HL-60/S4 (cell line): Measurements from ENCODE around the gene FUT6.
"Not testable (repeated sequence)": the region's sequence is repeated elsewhere in the genome, so short reads cannot be mapped to it uniquely, and the experiment has no call there.

Experiments
- in situ Hi-C: fragments of 300-500 bp; cut with MboI; formaldehyde crosslinking; loops from 2 replicates; pipeline ENCODE4 v1.14.3; 2022; ENCODE audit warnings: low sequenced_read_pairs

Gene FUT6

GRCh38 chr19:5788422-5788821, 51.1 kb downstream of the FUT6 start:
- in situ Hi-C loops, result no loop called here

DNA sequence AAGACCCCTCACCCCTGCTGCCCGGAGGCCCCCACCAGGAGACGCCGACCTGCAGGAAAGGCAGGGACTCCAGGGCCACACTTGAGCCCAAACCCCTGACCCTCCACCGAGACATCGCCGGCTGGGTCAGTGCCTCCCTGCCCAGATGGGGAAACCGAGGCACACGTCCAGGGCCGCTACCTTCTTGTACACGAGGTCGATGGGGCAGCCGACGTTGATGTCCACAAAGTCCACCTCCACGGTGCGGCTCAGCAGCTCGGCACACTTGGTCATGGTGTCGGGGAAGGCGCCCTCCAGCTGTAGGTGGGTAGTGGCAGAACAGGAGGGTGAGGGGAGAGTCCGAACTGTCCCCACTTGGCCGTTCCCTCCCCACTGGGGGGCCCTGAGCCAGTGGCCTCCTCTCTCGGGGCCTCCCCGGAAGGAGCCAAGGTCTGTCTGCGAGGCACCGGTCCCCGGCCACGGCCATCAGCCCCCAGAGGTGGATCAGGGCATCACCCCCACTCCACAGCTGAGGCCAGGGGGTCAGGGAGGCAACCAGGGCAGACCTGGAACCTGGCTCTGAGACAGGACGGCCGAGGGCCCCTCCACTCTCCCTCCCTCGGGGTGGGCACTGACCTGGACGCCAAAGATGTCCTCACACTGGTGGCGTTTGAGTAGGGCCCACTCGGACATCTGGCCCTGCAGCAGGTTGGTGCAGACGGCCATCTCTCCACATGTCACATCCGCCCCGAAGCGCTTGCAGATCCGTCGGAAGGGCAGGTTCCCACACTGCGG, 51.9 kb downstream of the FUT6 start:
- in situ Hi-C loops, result no loop called here

DNA sequence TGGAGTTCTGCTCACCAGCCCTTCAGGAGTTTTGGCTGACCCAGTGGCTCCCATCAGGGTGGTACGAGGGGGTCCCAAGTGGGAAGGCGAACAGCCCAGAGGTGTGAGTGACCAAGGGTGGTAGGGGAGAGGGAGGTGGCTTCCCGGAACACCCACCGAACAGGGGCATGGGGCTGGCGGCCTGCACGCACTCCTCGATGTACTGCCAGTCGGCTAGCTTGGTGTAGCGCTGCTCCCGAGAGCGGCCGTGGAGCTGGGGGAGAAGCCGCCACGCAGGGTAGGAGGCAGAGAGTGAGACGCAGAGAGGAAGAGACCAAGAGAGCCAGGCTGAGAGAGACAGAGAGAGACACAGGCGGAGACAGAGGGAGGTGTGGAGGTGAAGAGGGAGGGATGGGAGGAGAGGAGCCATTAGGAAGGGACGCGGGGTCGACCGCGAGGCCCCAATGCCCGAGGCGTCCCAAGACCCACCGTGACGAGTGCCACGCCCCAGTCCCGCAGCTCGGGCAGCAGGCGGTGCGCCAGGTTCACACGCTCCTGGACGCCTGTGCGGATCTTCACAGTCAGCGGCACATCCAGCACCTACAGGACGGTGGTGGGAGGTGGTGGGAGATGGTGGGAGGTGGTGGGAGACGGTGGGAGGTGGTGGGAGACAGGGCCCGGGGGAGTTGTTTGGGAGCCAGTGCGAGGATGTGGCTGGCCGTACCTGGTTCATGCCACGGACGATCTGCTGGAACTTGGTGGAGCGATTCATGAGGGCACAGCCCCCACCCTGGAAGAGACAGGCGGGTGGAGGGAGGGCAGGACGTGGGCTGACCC, 52.7 kb downstream of the FUT6 start:
- in situ Hi-C loops, result no loop called here

DNA sequence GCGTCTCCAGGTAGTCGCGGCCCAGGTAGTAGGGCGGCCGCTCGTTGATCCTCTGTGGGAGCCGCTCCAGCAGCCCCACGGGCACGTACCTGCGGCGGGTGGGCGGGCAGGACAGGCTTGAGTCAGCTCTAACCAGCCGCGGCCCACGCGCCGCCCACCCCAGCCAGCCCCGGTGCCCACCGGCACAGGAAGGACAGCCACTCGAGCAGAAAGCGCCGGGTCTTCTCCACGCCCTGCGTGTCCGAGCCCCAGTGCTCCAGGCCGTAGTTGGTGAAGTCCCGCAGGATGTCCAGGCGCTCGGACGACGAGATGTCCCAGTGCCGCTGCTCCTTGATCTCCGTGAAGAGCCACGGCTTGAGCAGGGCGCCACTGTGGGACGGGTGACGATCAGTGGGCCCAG, 54.1 kb downstream of the FUT6 start:
- in situ Hi-C loops, result no loop called here

DNA sequence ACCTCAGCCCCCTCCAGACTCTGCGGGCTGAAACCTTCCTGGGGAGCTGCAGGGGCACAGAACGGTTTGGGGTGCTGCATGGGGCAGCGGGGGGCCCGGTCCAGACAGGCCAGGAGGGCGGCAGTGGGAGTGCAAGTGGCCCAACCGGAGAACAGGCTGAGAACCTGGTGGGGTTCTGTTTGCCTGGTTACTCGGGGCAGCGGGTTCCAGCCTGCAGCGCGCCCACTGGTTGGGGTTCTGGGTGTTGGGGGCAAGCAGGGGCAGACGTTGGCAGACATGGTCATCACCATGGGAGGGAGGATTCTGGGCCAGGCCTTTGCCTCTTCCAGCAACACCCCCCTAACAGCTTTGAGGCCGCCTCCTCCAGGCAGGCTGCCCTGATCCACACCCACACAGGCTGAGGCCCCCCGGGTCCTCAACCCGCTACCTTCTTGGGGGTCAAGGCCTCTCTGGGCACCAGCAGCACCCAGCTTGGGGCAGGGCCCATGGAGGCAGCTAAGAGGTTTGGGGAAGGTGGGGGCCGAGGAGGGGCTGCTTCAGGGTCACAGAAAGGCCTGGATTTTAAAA, 54.8 kb downstream of the FUT6 start, which contains the start of gene PRR22:
Gene PRR22 (minus strand): TSS at position 166 of the 567 bp plus-strand sequence. CDS start 86 bp downstream, at position 80.
- in situ Hi-C loops, result no loop called here

DNA sequence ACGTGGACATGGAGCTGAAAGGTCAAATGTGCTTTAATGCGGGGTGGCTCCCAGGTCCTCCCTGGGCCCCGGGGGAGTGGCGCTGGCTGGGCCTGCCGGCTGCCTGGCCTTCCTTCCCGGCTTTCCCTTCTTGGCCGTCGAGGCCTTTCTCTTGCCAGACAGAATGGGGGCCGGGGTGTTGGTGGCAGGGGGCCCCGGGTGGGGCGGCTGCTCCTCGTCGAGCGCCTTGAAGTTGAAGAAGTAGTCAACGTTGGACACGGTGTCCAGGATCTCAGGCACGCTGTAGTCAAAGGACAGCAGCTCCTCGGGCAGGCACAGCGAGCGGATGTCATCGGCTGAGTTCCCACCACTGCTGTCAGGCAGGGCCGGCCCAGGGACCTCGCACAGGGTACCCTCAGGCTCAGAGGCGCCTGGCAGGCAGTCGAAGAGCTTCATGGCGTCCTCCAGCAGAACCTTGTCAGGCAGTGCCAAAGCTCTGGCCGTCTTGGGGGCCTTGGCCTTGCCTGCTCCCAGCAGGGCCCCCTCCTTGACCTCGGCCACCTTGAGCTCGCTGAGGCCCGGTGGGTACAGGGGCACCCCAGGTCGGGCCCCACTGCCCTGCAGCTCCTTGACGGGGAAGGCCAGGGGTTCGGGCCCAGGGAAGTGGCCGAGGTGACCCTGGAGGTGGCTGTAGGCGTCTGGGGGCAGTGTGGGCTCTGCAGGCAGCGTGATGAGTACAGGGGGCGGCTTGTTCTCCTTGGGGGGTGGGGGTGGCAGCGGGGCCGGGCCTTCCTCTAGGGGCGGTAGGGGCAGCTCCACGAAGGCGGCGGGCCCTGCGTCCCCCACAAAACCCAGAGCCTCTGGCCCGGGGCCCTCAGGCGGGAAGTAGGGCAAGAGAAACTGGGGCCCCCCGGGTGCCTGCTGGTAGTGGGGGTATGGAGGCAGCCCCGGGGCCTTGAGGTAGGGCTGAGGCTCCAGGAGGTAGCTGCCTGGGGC, 56.3 kb downstream of the FUT6 start:
- in situ Hi-C loops, result no loop called here

DNA sequence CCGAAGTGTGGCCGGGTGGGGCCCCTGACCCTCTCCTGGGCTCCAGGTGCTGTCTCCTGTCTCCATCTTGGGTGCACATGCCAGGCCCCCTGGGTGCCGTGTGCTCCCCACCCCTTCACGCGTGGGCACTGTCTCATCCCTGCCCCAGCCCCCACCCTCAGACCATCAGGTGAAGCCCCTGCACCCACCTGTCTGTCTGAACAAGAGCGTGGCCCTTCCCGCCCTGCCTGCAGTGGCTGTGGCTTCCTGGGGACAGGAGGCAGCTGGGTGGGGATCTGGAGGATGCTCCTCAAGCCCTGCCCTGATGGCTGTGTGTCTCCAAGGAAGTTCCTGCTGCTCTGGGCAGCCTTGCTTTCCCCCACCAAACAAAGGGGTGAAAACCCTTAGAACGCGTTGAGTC, 57.2 kb downstream of the FUT6 start:
- in situ Hi-C loops, result no loop called here

DNA sequence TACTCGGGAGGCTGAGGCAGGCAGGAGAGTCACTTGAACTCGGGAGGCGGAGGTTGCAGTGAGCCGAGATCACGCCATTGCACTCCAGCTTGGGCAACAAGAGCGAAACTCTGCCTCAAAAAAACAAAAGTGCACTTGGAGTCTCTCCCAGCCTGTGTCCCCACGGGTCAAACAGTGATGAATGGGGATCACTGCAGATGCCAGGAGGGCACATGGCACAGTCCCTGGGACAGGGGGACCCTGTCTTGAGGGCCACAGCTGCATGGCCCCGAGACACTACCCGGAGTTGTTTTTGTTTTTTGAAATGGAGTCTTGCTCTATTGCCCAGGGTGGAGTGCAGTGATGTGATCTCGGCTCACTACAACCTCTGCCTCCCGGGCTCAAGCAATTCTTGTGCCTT, 58.6 kb downstream of the FUT6 start:
- in situ Hi-C loops, result not testable (repeated sequence)
